Smooth muscle cell (in vitro differentiated cells): ENCODE results near the gene RHOT2. TPM values are rescaled to one million over a fixed set of nuclear protein-coding genes. Genes with fewer than 3 reads are reported as not detected.
"Not testable (repeated sequence)": the region's sequence is repeated elsewhere in the genome, so short reads cannot be mapped to it uniquely, and the experiment has no call there.

Experiments
- DNase-seq: peaks from one replicate; lab custom pipeline; 2025; ENCODE audit not compliant: unreplicated experiment; lab: John Stamatoyannopoulos, UW
- H2AFZ ChIP-seq: fragments of 200-600 bp; sonication (generic); 2 replicates; pipeline ENCODE4 v1.6.0; 2016; ENCODE audit warnings: antibody characterized with exemption, low read depth, mild to moderate bottlenecking
- H3F3A ChIP-seq: fragments of 200-600 bp; sonication (generic); 2 replicates; pipeline ENCODE4 v1.6.0; 2017; ENCODE audit warnings: antibody characterized with exemption, low read depth
- H3K27ac ChIP-seq: fragments of 200-600 bp; sonication (generic); 2 replicates; pipeline ENCODE4 v1.5.1; 2016; ENCODE audit warnings: low read depth, mild to moderate bottlenecking
- H3K27me3 ChIP-seq: fragments of 200-600 bp; sonication (generic); 2 replicates; pipeline ENCODE4 v1.6.1; 2016; ENCODE audit warnings: low read depth, mild to moderate bottlenecking
- H3K36me3 ChIP-seq: fragments of 200-600 bp; sonication (generic); 2 replicates; pipeline ENCODE4 v1.5.1; 2016; ENCODE audit warnings: low read depth
- H3K4me1 ChIP-seq: fragments of 200-600 bp; sonication (generic); 2 replicates; pipeline ENCODE4 v1.5.1; 2016; ENCODE audit warnings: low read depth
- H3K4me2 ChIP-seq: fragments of 200-600 bp; sonication (generic); 2 replicates; pipeline ENCODE4 v1.6.0; 2016; ENCODE audit warnings: mild to moderate bottlenecking
- H3K4me3 ChIP-seq: fragments of 200-600 bp; sonication (generic); 2 replicates; pipeline ENCODE4 v1.5.1; 2016; ENCODE audit warnings: mild to moderate bottlenecking
- H3K79me2 ChIP-seq: fragments of 200-600 bp; sonication (generic); 2 replicates; pipeline ENCODE4 v1.6.0; 2016; ENCODE audit warnings: low read depth, mild to moderate bottlenecking
- H3K9ac ChIP-seq: fragments of 200-600 bp; sonication (generic); 2 replicates; pipeline ENCODE4 v1.6.0; 2016; ENCODE audit warnings: low read depth
- H3K9me3 ChIP-seq: fragments of 200-600 bp; sonication (generic); replicated peaks from 2 replicates; pipeline ENCODE4 v1.5.1; 2016; ENCODE audit warnings: low read depth
- H4K20me1 ChIP-seq: fragments of 200-600 bp; sonication (generic); 2 replicates; pipeline ENCODE4 v1.6.0; 2016; ENCODE audit warnings: low read depth
- WGBS: methylation state at CpG from one replicate; pipeline ENCODE4 v1.1.7; 2016; ENCODE audit warnings: low lambda C conversion rate; 5-methylcytosine and 5-hydroxymethylcytosine counted together
- polyA plus RNA-seq: library from polyadenylated mRNA; unstranded; fragments of >200 nt; fragmentation: Nextera tagmentation; extraction: Ambion mirVana; gene quantifications from 2 replicates; pipeline ENCODE4 v1.2.1, GENCODE V29; 2016
- total RNA-seq: library from RNA; depleted of rRNA; stranded (reverse); fragments of >200 nt; gene quantifications from 2 replicates; pipeline ENCODE4 v1.2.3, GENCODE V29; 2014
- TF ChIP-seq, protein P1 (sequence below): fragments of 200-600 bp; sonication (generic); IDR thresholded peaks from 2 replicates; pipeline ENCODE4 v1.5.1; 2017; ENCODE audit warnings: borderline replicate concordance, mild to moderate bottlenecking, antibody characterized with exemption; ENCODE audit not compliant: insufficient read depth, poor library complexity, severe bottlenecking

The RHOT2 gene
- total and polyA plus RNA-seq, 2 experiments from 2014 or later, result 41.4 to 148 TPM

DNA sequence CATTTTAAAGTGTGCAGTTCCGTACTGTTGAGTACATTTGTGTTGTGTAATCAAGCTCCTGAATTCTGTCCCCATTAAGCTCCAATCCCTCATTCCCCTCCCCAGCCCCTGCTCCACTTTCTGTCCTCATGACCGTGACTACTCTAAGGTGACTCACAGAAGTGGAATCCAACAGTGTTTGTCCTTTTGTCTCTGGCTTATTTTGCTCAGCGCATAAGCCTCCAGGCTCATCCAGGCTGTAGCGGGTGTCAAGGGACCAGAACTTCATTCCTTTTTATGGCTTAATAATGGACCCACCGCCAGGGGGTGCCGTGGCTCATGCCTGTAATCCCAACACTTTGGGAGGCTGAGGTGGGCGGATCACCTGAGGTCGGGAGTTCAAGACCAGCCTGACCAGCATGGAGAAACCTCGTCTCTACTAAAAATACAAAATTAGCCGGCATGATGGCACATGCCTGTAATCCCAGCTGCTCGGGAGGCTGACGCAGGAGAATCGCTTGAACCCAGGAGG, 44.9 kb downstream of the RHOT2 start:
- not testable (repeated sequence) for H3K4me3 ChIP-seq, DNase-seq, H3F3A ChIP-seq, H2AFZ ChIP-seq, H3K27ac ChIP-seq, H3K4me2 ChIP-seq, H4K20me1 ChIP-seq, H3K9me3 ChIP-seq, H3K9ac ChIP-seq, H3K36me3 ChIP-seq, H3K79me2 ChIP-seq
- peaks cover 14% of the 10 kb centered on the region for H3K4me1 ChIP-seq
- peaks cover 18% of the 10 kb centered on the region for H3K27me3 ChIP-seq
- WGBS, result 41% methylated on average over 13 of the region's 13 CpGs
- TF ChIP-seq, protein P1, sequence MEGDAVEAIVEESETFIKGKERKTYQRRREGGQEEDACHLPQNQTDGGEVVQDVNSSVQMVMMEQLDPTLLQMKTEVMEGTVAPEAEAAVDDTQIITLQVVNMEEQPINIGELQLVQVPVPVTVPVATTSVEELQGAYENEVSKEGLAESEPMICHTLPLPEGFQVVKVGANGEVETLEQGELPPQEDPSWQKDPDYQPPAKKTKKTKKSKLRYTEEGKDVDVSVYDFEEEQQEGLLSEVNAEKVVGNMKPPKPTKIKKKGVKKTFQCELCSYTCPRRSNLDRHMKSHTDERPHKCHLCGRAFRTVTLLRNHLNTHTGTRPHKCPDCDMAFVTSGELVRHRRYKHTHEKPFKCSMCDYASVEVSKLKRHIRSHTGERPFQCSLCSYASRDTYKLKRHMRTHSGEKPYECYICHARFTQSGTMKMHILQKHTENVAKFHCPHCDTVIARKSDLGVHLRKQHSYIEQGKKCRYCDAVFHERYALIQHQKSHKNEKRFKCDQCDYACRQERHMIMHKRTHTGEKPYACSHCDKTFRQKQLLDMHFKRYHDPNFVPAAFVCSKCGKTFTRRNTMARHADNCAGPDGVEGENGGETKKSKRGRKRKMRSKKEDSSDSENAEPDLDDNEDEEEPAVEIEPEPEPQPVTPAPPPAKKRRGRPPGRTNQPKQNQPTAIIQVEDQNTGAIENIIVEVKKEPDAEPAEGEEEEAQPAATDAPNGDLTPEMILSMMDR, result peak; percentile 60

DNA sequence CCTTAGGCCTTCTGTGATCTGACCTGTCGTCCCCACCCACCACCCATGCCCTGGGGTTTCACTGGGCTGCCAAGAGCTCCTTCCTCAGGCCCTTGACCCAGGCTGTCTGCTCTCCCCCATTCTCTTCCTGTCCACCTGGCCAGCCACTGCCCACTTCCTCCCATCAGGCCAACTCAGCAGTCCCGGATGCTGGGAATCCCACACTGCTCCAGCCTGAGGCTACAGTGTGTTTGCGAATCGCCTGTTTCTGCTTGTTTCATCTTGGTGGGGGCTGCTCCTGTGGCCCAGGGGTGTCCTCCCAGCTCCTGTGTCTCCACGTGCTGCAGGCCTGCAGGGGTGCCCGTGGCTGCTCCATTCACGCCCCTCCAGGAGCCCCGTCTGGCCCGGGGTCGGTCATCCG, 46.1 kb downstream of the RHOT2 start:
- Histone ChIP-seq H3K4me2 (no peak overlapping the region), H3K36me3 (no peaks in the 10 kb centered on the region)
- DNase-seq, result no peak

DNA sequence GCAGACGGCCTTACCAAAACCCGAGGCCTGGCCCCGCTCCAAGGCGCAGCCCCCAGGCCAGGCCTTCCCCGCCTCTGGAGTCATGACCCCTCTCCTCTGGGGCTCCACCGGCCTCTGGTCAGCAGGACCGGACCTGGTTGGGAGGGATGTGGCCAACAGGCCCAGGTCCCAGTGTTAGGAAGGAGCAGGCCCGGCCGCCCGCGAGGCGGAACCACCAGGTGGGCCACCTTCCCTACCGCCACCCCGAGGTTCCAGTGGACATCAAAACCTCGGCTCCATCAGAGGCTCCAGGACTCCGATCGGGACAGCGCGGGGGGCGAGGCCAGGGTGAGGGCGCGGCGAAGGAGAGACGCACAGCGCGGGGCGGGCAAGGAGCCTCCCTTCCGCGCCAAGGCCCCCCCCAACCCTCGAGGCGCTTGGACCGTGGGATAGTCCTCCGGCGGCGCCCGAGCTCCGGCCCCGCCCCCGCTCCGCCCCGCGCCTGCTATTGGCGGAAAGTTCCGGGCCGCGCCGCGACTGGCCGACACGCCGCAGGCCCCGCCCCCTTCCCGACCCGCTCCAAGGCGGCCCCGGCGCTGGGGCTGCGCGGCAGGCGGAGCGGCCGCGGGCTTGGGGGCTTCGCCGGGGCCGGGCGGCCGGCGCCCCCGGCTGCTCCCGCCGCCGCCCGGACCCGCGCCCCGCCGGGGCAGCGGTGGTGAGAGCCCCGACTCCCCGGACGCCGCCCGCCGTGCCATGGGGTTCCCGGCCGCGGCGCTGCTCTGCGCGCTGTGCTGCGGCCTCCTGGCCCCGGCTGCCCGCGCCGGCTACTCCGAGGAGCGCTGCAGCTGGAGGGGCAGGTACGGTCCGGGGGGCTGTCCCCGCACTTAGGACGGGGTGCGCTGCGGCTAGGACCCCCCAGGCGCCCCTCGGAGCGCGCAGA, 46.9 kb downstream of the RHOT2 start, which contains the start of gene METRN:
METRN (plus strand) TSS at position 561 of the 919 bp plus-strand sequence; CDS start at position 733, 172 bp downstream.
- peaks cover 4% of the 10 kb centered on the region for H3K27me3 ChIP-seq
- peak within 1 kb of the TSS; percentile 61 for H3K4me3 ChIP-seq
- no peaks in the 10 kb centered on the region for H3K9me3 ChIP-seq
- H3K4me2 ChIP-seq, result peak within 1 kb of the TSS; percentile 99
- no peaks in the 10 kb centered on the region for H3K79me2 ChIP-seq
- 21% methylated on average over 51 of the region's 108 CpGs for WGBS
- no peak within 1 kb of the TSS for H3K9ac ChIP-seq
- TF ChIP-seq, protein P1, result no peak
- peaks cover 8% of the 10 kb centered on the region for H4K20me1 ChIP-seq
- H3K27ac ChIP-seq, result no peak within 1 kb of the TSS
- peak; percentile 77 for DNase-seq
- no peak within 1 kb of the TSS for H2AFZ ChIP-seq
- H3F3A ChIP-seq, result no peaks in the 10 kb centered on the region
- H3K36me3 ChIP-seq, result no peaks in the 10 kb centered on the region
- peaks cover 13% of the 10 kb centered on the region for H3K4me1 ChIP-seq

More for the DNA sequence above, 46.1 kb downstream of the RHOT2 start:
- H3K27me3 ChIP-seq, result peaks cover 5% of the 10 kb centered on the region
- H2AFZ ChIP-seq, result no peak overlapping the region
- H3K9me3 ChIP-seq, result no peaks in the 10 kb centered on the region
- H4K20me1 ChIP-seq, result peaks cover 8% of the 10 kb centered on the region
- H3F3A ChIP-seq, result no peaks in the 10 kb centered on the region
- TF ChIP-seq, protein P1, result no peak
- H3K27ac ChIP-seq, result no peak overlapping the region
- H3K9ac ChIP-seq, result no peak overlapping the region
- no peaks in the 10 kb centered on the region for H3K79me2 ChIP-seq
- H3K4me3 ChIP-seq, result no peak overlapping the region
- H3K4me1 ChIP-seq, result peaks cover 14% of the 10 kb centered on the region
- 89% methylated on average over 11 of the region's 11 CpGs for WGBS
